Measurements from ENCODE around the gene MYMK.

The MYMK gene

GRCh38 chr9:133521122-133522072, 3.4 kb downstream of the MYMK start:
- in situ Hi-C loops (cut with HindIII; ENCODE audit: low sequenced_read_pairs), result no loop called here

- in situ Hi-C loops (cut with HindIII; ENCODE audit: low sequenced_read_pairs), result no loop called here
These were observed 4.5 kb downstream of the MYMK start for GRCh38 chr9:133520121-133520835.

- in situ Hi-C loops (cut with HindIII; ENCODE audit: low sequenced_read_pairs), result no loop called here
These were observed 5.1 kb downstream of the MYMK start for GRCh38 chr9:133519693-133520092.

GRCh38 chr9:133518706-133519449, 5.9 kb downstream of the MYMK start:
- in situ Hi-C loops (cut with HindIII; ENCODE audit: low sequenced_read_pairs), result no loop called here

GRCh38 chr9:133518200-133518599, 6.6 kb downstream of the MYMK start:
- in situ Hi-C loops (cut with HindIII; ENCODE audit: low sequenced_read_pairs), result no loop called here

- in situ Hi-C loops (cut with HindIII; ENCODE audit: low sequenced_read_pairs), result no loop called here
These were observed 7.0 kb downstream of the MYMK start for GRCh38 chr9:133517711-133518110.

GRCh38 chr9:133516961-133517350, 7.8 kb downstream of the MYMK start:
- in situ Hi-C loops (cut with HindIII; ENCODE audit: low sequenced_read_pairs), result no loop called here

- in situ Hi-C loops (cut with HindIII; ENCODE audit: low sequenced_read_pairs), result no loop called here
These were observed 8.4 kb downstream of the MYMK start for GRCh38 chr9:133516256-133516960.

GRCh38 chr9:133515615-133516255, 9.0 kb downstream of the MYMK start:
- in situ Hi-C loops (cut with HindIII; ENCODE audit: low sequenced_read_pairs), result no loop called here

- in situ Hi-C loops (cut with HindIII; ENCODE audit: low sequenced_read_pairs), result no loop called here
These were observed 9.5 kb downstream of the MYMK start for GRCh38 chr9:133515240-133515610.

- in situ Hi-C loops (cut with HindIII; ENCODE audit: low sequenced_read_pairs), result no loop called here
These were observed 10.1 kb downstream of the MYMK start for GRCh38 chr9:133514460-133515239.

- in situ Hi-C loops (cut with HindIII; ENCODE audit: low sequenced_read_pairs), result no loop called here
These were observed 11.3 kb downstream of the MYMK start for GRCh38 chr9:133513214-133514100.

- in situ Hi-C loops (cut with HindIII; ENCODE audit: low sequenced_read_pairs), result no loop called here
These were observed 12.2 kb downstream of the MYMK start for GRCh38 chr9:133512253-133513213.

- in situ Hi-C loops (cut with HindIII; ENCODE audit: low sequenced_read_pairs), result no loop called here
These were observed 13.2 kb downstream of the MYMK start for GRCh38 chr9:133511607-133512006.

GRCh38 chr9:133510926-133511505, 13.7 kb downstream of the MYMK start:
- in situ Hi-C loops (cut with HindIII; ENCODE audit: low sequenced_read_pairs), result no loop called here

- in situ Hi-C loops (cut with HindIII; ENCODE audit: low sequenced_read_pairs), result no loop called here
These were observed 15.3 kb downstream of the MYMK start for GRCh38 chr9:133509179-133510083.

Data from DLD1 (cell line).